ENCODE results near the gene DDAH2.
A peak's percentile ranks its signal among the peaks of the same experiment; 100 is the strongest.

The DDAH2 gene

DNA sequence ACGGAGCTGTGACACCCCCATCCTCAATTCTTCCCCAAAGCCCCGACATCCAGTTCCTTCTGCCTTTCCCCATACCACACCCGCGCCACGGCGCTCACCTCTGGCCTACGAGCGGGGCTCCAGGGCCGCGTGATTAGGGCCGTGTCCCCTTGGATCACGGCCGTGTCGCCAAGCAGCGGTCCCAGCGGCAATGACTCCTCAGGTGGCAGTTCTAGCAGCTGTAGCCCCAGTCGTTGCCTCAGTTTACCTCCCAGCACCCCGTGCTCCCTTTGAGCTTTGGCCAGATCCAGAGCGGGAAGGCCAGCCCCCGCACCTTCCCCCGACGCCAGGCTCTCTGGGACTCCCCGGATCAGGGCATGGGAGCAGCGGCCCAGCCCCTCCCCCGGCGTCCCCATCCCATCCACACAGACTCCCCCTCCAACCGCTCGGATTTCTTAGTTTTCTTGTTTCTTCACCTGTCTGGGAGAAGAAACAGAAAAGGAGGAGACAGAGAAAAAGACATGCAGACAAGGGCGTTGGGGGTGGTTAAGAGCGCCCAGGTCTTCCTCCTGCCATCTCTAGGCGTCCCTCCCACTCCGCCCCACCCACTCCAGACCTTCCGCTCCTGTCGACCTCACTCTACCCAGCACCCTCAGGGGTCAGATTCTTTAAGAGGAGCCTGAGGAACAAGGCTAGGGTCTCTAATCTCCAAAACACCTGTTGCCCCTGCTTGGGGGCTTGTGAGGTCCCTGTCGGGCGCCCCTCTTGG is at the start of gene DDAH2:
TSS of gene DDAH2 (minus strand) at position 533 of the 748 bp plus-strand sequence. CDS start at position 395, 138 bp downstream.
- no peak for DNase-seq

DNA sequence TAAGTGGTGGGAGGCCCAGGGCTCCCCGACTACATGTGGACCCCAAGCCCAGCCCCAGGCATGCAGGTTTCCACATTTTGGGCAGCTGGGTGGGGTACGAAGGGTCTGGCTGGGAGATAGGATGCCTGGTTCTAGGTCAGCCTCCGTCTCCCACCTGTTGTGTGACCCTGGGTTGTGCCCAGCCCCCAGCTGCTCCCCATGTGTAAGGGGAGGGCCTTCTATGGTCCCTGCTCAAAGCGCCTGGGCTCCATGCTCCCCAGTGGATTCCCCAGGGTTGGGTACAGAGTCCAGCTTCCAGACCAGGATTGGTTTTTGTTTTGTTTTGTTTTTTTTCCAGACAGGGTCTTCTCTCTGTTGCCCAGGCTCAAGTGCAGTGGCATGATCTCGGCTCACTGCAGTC is 49.1 kb upstream of the DDAH2 start:
- no peak for DNase-seq

DNA sequence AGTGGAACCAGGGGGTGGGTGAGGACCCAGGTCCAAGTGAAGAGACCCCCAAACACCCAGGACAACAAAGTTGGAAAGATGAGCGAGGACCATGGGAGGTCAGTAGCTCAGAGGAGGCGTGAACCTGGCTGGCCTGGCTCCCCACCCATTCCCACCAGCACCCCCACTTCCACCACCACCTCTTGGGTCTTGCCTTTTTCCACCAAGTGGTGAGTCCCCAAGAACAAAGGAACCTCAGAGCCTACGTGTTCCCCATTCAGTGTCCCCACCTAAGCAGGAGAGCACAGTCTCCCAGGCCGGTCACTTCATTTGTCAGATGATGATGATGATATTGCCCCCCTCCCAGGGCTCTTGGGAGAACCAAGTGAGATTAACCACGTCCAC is 48.6 kb upstream of the DDAH2 start:
- DNase-seq, result no peak

GRCh38 chr6:31776989-31777666 is 48.0 kb upstream of the DDAH2 start, which contains the start of gene VWA7:
VWA7 (minus strand) TSS chr6:31777328; CDS start chr6:31776779, 549 bp downstream.
- no peak for DNase-seq

- DNase-seq, result no peak
These were observed 47.4 kb upstream of the DDAH2 start for GRCh38 chr6:31776485-31776988.

GRCh38 chr6:31775633-31776484 is 46.8 kb upstream of the DDAH2 start:
- no peak for DNase-seq

- no peak for DNase-seq
These were observed 46.1 kb upstream of the DDAH2 start for GRCh38 chr6:31775184-31775583.

DNA sequence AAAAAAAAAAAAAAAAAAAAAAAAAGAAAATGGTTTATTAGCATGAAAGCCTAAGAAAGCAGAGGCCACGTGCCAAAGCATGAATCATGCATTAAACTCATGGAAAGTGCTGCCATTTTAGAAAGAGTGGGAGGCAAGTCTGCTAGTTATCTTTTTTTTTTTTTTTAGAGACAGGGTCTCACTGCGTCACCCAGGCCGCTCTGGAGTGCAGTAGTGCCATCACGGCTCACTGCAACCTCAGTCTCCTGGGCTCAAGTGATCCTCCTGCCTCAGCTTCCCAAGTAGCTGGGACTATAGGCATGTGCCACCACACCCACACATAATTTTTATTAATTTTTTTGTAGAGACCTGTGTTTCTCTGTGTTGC is 42.9 kb upstream of the DDAH2 start:
- no peak for DNase-seq

DNA sequence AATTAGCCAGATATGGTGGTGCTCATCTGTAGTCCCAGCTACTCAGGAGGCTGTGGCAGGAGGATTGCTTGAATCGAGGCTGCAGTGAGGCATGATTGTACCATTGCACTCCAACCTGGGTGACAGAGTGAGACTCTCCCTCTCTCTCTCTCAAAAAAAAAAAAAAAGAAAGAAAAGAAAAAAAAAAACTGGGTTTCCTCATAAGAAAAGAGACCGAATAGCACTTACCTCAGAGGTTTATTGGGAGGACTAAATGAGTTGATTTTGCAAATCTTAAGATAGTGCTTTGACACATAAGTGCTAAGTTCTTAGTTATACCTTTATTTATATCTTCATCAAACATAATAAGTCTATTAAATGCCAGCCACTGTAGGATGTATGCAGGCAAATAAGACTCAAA is 41.8 kb upstream of the DDAH2 start:
- no peak for DNase-seq

- peak; percentile 38 to 58 for DNase-seq
These were observed 40.7 kb upstream of the DDAH2 start for GRCh38 chr6:31769684-31770371.

DNA sequence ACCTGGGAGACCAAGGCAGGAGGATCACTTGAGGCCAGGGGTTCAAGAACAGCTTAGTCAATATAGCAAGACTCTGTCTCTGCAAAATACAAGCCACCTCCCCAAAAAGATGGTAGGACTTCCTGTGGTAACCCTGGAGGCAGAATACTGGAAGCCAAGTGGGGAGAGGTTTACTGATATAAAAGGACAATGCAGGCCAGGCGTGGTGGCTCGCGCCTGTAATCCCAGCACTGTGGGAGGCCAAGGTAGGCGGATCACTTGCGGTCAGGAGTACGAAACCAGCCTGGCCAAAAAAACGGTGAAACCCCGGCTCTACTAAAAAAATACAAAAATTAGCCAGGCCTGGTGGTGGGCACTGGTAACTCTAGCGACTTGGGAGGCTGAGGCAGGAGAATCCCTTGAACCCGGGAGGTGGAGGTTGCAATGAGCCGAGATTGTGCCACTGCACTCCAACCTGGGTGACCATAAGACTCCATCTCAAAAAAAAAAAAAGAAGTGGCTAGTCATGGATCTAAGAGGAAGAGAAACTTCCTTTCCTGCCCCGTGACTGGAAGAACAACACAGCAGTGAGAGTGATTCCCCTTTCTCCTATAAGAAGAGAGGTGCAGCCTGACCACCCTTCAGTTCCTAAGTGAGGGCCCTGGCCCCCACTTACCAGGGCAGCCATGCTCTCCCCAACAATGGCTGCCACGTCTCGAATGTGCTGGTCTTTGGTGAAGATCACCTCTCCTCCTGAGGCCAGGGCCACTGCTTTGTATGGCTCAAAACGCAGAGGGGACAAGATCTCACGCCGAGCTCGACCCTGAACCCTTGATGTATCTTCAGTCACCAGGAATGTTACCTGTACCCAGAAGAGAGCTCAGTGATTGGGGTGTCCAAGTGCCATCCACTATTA is 39.5 kb upstream of the DDAH2 start:
- no peak for DNase-seq

GRCh38 chr6:31767096-31767645 is 38.1 kb upstream of the DDAH2 start:
- no peak for DNase-seq

GRCh38 chr6:31765910-31766794 is 37.1 kb upstream of the DDAH2 start:
- no peak for DNase-seq

DNA sequence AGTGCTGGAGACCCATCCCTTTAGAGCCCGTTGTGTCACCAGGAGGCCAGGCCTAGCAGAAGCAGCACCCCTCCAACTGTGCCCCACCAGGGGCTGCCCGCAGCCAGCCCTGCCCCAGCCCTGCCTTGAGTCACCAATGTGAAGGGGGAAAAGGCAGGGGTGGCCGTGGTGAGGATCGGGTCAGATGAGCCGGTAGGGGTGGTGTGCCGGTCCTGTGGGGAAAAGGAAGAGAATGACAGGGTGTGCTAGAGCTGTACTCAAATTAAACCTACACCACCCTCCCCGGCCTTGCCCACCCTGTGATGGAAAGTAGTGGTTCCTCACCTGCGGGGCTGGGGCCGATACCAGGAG is 36.4 kb upstream of the DDAH2 start:
- no peak for DNase-seq

GRCh38 chr6:31764198-31764597 is 35.1 kb upstream of the DDAH2 start:
- DNase-seq, result no peak

DNA sequence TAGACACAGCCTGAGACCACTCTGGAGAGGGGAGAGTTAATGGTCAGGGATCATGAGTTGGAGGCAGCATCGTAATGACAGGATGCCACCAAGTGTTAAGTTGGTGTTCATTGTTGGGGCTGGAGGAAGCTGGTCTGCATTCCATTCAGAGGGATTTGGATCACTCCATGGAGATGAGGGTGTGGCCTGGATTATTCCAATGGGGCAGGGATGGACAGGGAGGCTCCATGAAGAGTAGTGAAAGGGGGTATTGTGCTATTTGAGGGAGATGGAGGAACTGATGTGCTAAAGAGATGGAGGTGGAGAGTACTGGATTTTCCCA is 34.5 kb upstream of the DDAH2 start:
- no peak for DNase-seq

DNA sequence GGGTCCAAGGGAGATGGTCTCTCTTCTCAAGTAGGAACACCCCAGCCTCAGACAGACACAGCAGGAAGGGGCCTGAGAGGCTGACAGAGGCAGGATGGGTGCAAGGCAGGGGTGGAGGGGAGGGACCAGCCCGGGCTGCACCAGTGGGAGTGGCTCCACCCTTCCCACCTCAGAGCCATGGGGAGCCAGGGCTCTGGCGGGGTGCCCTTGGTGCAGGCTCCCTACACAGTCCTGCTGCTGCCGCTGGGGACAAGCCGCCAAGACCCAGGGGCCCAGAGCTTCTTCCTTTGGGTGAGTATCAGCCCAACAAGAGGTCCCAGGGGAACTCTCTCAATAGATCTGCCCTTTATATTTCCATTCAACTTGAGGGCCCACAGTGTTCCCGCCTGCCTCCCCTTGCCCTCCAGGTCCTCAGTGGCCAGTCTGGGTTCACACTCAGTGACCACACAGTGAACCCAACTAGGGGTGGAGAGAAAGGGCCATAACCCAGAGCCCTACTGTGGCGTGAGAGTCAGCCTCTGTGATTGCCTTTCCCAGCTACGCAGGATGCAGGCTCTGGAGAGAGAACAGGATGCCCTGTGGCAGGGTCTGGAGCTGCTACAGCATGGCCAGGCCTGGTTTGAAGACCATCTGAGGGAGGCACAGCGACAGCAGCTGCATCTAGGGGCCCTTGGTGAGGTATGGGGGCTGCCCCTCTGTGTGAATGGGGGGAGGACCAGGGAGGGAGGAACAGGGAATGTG is 33.9 kb upstream of the DDAH2 start:
- no peak for DNase-seq

- DNase-seq, result no peak
These were observed 33.3 kb upstream of the DDAH2 start, which contains the start of gene SAPCD1 for GRCh38 chr6:31762356-31762755. SAPCD1 (plus strand) TSS chr6:31762656; CDS start chr6:31763055, 399 bp downstream.

DNA sequence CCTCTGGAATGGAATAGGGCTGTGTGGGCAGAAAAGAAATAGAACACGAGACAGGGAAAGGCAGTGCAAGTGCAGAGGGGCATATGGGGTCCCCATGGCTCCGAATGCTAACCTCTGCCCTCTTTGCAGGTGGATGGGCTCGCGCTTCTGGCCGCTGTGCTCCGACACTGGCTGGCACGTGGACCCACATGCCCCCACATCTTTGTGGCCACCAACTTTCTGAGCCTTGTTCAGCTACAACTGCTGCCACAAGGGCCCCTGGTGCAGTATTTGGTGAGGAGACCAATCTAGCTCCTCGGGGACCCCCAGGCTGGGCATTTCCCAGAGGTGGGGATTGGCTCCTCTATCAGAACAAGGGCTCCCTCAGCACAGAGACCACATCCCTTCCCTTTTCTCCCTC is 32.2 kb upstream of the DDAH2 start:
- no peak for DNase-seq

GRCh38 chr6:31760790-31761189 is 31.7 kb upstream of the DDAH2 start:
- no peak for DNase-seq

All from NCI-H1930 (cell line).